NCI-H510A treated with DMSO at 0.1 percent for 48 hours (cell line): ENCODE results near the gene TAF9B.
"Not testable (repeated sequence)": the region's sequence is repeated elsewhere in the genome, so short reads cannot be mapped to it uniquely, and the experiment has no call there.

ENCODE experiments used
- DNase-seq: peaks from one replicate; lab custom pipeline; 2025; lab: John Stamatoyannopoulos, UW

Gene TAF9B, protein sequence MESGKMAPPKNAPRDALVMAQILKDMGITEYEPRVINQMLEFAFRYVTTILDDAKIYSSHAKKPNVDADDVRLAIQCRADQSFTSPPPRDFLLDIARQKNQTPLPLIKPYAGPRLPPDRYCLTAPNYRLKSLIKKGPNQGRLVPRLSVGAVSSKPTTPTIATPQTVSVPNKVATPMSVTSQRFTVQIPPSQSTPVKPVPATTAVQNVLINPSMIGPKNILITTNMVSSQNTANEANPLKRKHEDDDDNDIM

DNA sequence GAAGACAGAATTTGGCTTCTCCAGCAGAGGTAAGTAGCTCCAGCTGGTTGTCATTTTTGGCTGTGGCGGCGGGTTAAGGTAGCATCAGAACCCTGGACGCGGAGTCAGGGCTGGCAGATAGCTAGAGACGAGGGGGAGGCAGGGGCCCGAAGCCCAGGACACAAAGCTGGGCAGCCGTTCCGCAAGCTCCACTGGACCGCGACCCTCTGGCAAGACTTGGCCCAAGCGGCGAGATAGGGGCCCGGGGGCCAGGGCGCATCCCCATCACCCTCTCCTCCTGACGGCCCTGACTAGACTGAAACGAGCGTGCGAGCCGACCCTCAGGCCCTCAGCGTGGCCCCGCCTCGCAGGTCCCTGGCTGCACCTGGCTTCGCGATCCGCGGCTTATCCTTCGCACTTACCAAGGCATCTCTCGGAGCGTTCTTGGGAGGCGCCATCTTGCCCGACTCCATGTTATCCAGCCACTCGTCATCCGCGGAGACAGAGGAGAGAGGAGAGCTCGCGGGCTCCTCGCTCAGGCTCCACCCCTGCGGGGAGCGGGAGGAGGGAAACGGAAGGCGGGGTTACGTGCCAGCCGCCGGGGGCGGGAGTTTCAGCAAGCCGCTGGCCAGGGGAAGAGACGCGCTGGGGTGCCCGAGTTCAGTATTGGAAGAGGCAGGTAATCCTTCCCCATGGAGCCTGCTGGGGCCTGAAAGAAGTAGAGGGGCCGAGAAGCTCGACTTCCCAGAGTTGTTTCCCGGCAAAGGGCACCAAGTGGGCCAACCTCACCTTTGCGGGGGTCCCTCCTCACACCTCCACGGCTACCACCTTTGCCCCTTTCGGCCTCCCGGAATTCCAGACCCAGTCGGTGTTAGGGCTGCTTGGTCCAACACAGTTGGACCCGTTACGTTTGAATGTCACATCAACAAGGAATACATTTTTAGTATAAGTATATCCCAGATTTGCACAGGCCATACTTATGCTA lies at the start of gene TAF9B:
TSS of gene TAF9B (minus strand) at position 491 of the 964 bp plus-strand sequence. CDS start at position 452, 39 bp downstream.
- DNase-seq: peak; percentile 80

DNA sequence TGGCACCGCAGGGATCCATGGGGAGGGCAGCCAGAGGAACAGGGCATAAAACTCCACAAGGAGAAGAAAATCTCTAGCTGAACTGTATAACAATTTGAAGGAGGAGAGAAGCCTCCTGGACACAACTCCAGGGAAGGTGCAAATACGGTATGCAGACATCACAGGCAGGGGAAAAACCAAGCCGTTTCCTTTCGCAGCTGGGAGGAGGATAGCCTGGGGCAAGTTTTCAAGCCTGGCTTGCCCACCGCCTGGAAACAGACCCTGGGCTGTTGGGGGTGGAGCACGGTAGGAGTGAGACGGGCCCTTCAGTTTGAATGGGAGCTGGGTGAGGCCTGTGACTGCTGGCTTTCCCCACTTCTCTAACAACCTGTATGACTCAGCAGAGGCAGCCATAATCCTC lies 43.4 kb upstream of the TAF9B start:
- DNase-seq: no peak

DNA sequence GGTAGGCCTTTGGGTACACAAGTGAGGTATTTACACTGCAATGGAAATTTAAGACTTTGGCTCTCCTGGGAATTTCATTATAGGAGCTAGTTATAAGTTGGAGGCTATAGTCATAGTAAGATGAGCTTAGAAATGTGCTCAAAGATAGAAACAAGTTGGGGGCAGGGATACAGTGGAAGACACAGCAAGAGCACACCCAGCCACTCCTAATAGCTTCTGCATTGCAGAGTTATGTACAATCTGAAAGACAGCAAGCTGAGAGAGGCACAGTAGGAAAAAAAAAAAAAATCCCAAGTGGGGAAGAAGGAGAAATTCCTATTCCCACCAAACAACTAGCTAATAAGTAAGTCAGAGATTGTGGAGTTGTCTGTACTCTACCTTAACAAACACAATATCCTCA lies 41.9 kb upstream of the TAF9B start:
- no peak for DNase-seq

DNA sequence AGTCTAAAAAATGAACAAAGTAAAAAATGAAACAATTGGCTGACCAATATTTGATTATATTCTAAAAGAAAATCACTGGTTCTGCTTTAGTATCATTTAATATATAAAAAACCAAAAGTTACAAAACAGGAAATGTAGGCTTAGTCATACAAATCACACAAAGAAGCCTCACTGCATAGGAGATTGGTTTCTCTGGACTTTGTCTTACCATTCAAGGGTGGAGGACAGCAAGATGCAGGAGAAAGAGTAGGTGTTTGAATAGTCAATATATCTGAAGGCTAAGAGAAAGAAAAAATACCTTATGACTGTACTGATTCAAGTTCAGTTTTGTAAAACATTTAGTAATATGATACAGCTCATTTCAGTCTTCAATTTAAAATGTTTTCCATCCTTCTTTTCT lies 28.6 kb upstream of the TAF9B start:
- DNase-seq: no peak

DNA sequence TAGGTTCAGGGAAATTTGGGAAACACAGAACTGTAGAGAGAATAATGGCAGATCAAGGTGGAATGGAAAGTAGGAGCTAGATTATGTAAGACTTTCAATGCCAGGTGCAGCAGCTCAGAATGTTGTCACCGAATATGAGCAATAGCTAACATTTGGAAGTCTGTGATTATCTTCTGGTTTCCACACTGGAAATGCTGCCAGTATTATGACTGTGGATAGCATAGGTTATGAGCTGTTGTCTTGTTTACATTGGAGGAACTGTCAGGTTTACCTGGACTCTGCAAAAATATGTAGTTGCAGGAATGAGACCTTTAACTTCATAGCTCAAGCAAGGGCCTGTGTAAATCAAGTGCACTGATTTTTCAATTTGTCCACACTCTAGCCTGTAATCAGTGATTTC lies 26.0 kb upstream of the TAF9B start:
- DNase-seq: no peak

DNA sequence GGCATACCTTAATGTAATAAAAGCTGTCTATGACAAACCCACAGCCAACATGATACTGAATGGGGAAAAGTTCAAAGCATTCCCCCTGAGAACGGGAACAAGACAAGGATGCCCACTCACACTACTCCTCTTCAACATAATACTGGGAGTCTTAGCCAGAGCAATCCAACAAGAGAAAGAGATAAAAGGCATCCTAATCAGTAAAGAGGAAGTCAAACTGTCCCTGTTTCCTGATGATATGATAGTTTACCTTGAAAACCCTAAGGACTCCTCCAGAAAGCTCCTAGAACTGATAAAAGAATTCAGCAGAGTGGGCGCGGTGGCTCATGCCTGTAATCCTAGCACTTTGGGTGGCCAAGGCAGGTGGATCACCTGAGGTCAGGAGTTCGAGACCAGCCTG lies 23.7 kb upstream of the TAF9B start:
- not testable (repeated sequence) for DNase-seq

DNA sequence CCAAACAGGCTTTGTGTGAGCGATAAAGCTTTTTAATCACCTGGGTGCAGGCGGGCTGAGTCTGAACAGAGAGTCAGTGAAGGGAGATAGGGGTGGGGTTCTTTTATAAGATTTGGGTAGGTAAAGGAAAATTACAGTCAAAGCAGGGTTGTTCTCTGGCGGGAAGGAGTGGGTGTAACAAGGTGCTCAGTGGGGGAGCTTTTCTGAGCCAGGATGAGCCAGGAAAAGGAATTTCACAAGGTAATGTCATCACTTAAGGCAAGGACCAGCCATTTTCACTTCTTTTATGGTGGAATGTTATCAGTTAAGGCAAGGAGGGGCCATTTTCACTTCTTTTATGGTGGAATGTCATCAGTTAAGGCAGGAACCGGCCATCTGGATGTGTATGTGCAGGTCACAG lies 21.3 kb upstream of the TAF9B start:
- not testable (repeated sequence) for DNase-seq

DNA sequence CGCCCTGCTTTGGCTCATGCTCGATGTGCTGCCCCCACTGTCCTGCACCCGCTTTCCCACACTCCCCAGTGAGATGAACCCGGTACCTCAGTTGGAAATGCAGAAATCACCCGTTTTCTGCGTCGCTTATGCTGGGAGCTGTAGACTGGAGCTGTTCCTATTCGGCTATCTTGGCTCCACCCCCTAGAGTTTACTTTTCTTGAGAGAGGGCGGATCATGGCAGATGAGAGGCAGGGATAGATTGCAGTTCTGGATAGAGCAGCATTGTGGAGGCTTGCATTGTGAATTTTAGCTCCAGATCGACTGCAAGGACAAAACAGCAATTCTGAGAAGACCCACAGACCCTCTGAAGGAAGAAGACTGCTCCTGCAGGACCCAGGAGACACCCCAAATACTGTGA lies 18.4 kb upstream of the TAF9B start:
- not testable (repeated sequence) for DNase-seq

DNA sequence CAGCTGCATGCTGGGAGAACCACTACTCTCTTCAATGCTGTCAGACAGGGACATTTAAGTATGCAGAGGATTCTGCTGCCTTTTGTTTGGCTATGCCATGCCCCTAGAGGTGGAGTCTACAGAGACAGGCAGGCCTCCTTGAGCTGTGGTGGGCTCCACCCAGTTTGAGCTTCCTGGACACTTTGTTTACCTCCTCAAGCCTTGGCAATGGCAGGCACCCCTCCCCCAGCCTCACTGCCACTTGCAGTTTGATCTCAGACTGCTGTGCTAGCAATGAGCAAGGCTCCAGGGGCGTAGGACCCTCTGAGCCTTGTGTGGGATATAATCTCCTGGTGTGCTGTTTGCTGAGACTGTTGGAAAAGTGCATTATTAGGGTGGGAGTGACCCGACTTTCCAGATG lies 17.9 kb upstream of the TAF9B start:
- not testable (repeated sequence) for DNase-seq

DNA sequence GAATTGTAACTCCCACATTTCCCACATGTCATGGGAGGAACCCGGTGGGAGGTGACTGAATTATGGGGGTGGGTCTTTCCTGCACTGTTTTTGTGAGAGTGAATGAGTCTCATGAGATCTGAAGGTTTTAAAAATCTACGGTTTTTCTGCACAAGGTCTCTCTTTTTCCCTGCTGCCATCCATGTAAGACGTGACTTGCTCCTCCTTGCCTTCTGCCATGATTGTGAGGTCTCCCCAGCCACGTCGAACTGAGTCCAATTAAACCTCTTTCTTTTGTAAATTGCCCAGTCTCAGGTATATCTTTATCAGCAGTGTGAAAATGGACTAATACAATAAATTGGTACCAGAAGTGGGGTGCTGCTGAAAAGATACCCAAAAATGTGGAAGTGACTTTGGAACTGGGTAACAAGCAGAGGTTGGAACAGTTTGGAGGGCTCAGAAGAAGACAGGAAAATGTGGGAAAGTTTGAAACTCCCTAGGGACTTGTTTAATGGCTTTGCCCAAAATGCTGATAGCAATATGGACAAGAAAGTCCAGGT lies 7.6 kb upstream of the TAF9B start:
- DNase-seq: not testable (repeated sequence)

DNA sequence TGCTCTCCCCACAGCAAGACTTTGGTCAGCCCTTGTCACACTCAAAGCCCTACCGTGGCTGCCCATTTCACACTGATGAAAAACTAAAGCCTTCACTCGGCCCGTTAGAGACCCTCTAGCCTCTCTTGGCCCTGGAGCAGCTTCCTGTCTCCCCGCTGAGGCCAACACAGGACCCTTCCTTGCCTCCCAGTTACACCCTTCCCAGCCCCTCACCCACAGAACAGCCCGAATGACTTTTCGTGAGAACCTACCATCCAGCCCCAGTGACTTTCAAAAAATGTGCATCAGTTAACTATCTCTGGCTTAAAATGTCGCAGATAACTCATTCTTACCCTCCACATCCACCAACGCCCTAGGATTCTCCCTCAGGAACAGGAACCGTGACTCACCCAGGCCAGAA lies 756 bp upstream of the TAF9B start:
- DNase-seq: no peak

DNA sequence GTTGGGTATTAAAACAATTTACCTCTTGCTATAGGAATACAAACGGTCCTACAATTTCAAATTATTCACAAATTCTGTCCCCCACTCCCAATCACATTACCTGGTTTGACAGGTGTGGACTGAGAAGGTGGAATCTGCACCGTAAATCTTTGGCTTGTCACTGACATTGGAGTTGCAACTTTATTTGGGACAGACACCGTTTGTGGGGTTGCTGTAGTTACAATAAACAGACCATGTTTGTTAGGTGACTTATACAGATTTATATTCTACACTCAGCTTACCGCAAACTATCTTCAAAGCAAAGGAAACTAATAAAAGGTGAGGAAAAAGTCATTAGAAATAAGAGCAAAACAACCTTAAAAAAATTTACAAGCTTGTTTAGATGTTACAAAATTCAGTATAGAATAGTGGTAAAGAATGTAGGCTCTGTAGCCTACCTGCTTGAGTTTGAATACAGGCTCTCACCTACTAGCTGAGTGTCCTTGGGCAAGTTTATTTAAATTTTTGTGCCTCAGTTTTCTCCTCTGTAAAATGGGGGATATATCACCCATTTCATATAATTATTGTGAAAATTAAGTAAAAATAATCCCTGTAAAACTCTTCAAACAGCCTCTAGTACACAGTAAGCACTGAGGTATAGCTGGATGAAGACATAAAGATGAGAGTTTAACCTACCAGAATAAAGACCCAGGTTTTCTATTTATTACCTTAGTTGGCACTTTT lies 6.1 kb downstream of the TAF9B start:
- no peak for DNase-seq

DNA sequence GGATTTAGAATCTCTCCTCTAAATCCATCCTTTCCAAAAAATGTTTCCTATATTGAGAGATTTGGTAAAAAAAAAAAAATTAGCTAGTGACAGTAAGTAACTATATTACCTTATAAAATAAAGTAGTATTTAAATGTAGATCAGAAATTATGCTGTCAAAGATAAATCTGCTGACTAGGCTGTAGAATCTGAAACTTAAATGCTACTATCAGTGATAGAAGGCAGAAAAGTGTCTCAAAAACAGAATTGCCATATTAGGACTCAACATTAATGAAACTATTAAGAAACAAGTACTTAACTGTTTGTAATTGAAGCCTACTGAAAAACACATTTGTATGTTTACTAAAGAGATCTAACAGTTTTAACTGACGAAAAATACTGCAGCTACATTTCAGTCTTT lies 8.3 kb downstream of the TAF9B start:
- no peak for DNase-seq

DNA sequence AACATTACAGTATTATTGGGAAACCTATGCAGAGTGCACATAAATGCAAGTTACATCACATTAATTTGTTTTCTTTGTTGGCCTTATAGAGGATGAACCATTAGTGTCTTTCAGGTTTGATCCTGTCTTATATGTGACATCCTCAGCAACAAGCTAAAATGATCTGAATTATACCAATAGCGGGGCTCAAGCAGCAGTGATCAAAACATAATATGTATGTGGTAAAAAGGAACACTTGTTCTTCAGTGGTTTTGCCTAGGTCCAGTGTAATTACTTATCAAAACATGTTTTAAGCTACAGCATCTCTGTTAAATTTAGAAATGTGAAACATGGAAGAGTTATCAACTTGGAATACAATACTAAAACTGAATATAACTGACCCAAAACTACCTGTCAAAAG lies 9.1 kb downstream of the TAF9B start:
- no peak for DNase-seq

DNA sequence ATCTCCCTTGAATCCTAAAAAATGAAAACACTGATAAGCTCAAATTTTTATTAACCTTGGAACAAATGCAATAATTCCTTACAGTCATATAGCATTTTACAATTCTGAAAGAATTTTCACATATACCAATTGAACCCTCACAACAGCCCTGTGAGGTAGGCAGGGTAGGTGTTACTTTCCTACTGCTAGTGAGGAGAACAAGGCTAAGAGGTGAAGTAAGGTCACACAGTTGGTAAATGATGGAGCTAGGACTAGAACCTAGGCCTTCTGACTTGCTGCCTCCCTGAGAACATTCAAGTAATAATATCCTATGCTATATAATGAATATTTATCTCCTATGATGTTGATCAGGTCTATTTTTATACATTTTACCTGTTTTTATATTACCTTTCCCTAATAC lies 9.7 kb downstream of the TAF9B start:
- DNase-seq: no peak

DNA sequence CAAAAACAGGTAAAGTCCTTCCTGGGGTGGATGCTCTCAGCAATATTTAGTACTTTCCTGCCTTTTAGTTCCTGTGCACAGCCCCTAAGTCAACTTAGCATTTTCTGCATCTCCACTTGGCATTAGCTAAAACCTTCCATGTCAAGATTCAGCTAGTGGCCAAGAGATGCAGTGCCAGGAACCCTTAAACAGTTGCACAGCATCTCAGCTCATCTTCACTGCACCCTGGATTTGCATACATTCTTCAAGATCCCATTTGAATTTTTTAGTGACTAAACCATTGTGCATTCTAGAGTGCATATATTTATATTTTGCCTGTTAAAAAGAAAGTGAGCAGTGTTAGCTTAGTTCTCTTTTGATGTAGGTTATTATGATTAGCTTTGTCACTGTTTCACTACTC lies 13.7 kb downstream of the TAF9B start:
- DNase-seq: not testable (repeated sequence)

DNA sequence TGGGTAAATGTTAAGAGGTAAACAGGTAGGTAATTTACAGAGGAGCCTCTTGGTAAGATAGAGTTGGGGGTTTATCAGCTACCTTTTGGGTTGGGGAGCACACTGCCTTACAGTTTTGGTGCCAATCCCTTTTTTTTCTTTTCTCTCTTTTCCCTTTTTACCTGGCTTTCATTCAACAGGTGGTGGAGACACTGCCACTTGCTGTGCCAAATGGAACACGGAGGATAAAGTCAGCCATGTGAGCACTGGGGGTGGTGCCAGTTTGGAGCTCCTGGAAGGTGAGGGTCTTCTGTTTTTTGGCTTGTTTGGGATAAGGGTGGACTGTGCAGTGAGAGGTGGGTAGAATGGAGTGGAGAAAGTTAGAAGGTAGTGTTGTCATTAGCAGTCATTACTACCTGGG lies 14.3 kb downstream of the TAF9B start:
- DNase-seq: no peak

DNA sequence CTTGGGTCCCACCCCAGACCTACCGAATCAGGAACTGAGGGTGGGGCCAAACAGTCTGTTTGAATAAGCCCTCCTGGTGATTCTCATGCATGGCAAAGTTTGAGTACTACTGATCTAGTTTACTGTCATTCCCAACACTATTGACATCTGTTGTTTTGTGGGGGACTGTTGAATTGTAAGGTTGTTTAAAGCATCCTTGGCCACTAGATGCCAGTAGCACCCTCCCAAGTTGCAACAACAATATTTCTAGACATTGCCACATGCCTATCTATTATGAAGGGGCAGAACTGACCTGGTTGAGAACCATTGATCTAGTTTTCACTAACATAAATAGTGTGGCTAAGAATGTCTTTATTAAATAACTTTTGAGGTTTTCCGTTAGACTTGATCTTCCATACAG lies 15.1 kb downstream of the TAF9B start:
- no peak for DNase-seq

DNA sequence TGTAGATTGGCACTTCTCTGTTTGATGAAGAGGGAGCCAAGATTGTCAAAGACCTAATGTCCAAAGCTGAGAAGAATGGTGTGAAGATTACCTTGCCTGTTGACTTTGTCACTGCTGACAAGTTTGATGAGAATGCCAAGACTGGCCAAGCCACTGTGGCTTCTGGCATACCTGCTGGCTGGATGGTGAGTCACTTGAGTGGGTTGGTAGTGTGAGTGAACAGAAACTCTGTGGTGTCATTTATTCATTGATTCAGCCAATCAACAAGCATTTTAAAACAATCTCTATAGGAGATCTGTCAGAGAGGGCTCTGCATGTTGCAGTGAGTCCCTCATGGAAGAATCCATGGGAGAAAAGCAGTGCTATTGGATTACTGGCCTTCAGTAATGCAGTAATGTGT lies 16.3 kb downstream of the TAF9B start:
- no peak for DNase-seq

DNA sequence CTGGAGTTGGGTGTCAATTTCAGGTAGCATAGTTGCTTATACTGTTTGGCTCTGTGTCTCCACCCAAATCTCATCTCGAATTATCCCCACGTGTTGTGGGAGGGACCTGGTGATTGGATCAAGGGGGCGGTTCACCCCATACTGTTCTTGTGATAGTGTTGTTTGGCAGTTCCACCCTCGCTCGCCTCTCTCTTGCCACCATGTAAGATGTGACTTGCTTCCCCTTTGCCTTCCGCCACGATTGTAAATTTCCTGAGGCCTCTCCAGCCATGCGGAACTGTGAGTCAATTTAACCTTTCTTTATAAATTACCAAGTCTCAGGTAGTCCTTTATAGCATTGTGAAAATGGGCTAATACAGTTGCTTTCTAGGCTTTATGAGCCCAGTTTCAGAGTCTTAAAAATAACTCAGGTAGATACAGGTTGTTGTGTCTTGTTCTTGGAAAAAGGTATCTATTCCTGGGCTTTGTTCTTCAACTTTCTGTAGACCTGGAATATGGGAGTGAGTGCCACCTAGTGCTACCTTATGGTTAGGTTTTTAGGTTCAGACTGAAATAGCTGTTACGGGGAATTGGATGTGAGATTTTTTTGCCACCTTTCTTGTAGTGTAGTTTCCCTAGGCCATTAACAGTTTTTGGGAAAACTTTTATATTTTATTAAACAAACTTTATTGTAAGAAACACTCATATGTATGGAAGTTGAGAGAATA lies 19.8 kb downstream of the TAF9B start:
- DNase-seq: peak; percentile 20

DNA sequence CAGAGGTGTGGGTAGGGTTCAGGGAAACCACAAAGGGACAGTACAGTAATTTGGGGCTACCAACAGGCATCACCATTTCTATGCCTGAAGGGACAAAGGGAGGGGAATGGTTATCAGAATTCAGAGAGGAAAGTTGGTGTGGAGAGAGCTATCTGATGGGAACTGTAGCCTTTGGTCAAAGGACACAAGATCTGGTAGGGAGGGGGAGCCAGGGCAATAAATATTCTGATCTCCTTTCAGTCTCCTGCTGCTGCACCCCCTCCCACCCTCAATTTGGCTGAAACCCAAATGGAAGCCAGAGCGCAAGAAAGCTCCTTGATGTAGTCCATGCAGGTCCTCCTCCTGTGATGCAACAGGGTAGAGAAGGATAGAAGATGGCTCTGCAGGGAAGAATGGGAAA lies 20.8 kb downstream of the TAF9B start:
- no peak for DNase-seq

DNA sequence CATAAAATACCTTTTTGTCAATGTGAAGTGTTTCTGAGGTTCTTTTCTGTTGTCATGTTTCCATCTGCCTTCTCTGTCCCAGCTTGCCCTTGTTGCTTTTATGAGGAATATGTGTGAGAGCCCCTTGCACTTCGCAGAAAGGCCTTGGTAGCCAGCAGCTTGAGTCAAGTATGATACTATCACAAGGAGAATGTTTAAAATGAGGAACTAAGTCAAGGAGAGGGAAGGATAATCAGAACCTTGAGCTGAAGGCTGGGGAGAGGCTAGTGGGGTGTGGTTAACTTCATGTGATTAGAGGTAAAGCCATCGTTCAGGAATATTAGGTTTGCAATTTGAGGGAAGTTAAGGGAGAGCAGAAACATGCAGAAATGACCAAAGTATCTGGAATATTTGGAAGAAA lies 22.7 kb downstream of the TAF9B start:
- DNase-seq: no peak
